HG03103 (cell line): ENCODE data around the gene CST8.
"Not testable (repeated sequence)": the region's sequence is repeated elsewhere in the genome, so short reads cannot be mapped to it uniquely, and the experiment has no call there.

Source experiments
- ATAC-seq: cut with Tn5 transposase; IDR thresholded peaks from one replicate; pipeline ENCODE4 v1.9.1; 2021; ENCODE audit warnings: low read depth; ENCODE audit not compliant: unreplicated experiment

CST8 gene

GRCh38 chr20:23490817-23491216 is at the start of gene CST8:
Gene CST8 (plus strand): TSS chr20:23491117. CDS start chr20:23491668, 551 bp downstream.
- no peak for ATAC-seq

GRCh38 chr20:23441850-23442313 is 49.0 kb upstream of the CST8 start:
- ATAC-seq: no peak

GRCh38 chr20:23442436-23442835 is 48.5 kb upstream of the CST8 start:
- no peak for ATAC-seq

GRCh38 chr20:23444859-23445258 is 46.1 kb upstream of the CST8 start:
- no peak for ATAC-seq

GRCh38 chr20:23445596-23446217 is 45.2 kb upstream of the CST8 start:
- ATAC-seq: no peak

- no peak for ATAC-seq
These were observed 44.4 kb upstream of the CST8 start for GRCh38 chr20:23446505-23446904.

GRCh38 chr20:23448167-23448566 is 42.8 kb upstream of the CST8 start:
- no peak for ATAC-seq

GRCh38 chr20:23449421-23449820 is 41.5 kb upstream of the CST8 start:
- no peak for ATAC-seq

GRCh38 chr20:23450877-23451276 is 40.0 kb upstream of the CST8 start:
- ATAC-seq: no peak

GRCh38 chr20:23451956-23452487 is 38.9 kb upstream of the CST8 start:
- ATAC-seq: no peak

- no peak for ATAC-seq
These were observed 38.1 kb upstream of the CST8 start, which contains the start of gene CST11 for GRCh38 chr20:23452776-23453175. Gene CST11 (minus strand): TSS chr20:23452876. CDS start chr20:23452811, 65 bp downstream.

GRCh38 chr20:23453549-23454543 is 37.1 kb upstream of the CST8 start:
- ATAC-seq: no peak

GRCh38 chr20:23454816-23455215 is 36.1 kb upstream of the CST8 start:
- no peak for ATAC-seq

- no peak for ATAC-seq
These were observed 35.3 kb upstream of the CST8 start for GRCh38 chr20:23455639-23456038.

- no peak for ATAC-seq
These were observed 34.5 kb upstream of the CST8 start for GRCh38 chr20:23456409-23456808.

GRCh38 chr20:23456873-23457272 is 34.0 kb upstream of the CST8 start:
- no peak for ATAC-seq

GRCh38 chr20:23459461-23460150 is 31.3 kb upstream of the CST8 start:
- ATAC-seq: no peak

GRCh38 chr20:23461180-23461579 is 29.7 kb upstream of the CST8 start:
- no peak for ATAC-seq

- not testable (repeated sequence) for ATAC-seq
These were observed 24.0 kb upstream of the CST8 start for GRCh38 chr20:23466961-23467360.

GRCh38 chr20:23472306-23472705 is 18.6 kb upstream of the CST8 start:
- ATAC-seq: not testable (repeated sequence)

GRCh38 chr20:23473293-23473692 is 17.6 kb upstream of the CST8 start:
- not testable (repeated sequence) for ATAC-seq
